ENCODE results near the gene PSPH.
"Not testable (repeated sequence)": the region's sequence is repeated elsewhere in the genome, so short reads cannot be mapped to it uniquely, and the experiment has no call there.

PSPH gene

DNA sequence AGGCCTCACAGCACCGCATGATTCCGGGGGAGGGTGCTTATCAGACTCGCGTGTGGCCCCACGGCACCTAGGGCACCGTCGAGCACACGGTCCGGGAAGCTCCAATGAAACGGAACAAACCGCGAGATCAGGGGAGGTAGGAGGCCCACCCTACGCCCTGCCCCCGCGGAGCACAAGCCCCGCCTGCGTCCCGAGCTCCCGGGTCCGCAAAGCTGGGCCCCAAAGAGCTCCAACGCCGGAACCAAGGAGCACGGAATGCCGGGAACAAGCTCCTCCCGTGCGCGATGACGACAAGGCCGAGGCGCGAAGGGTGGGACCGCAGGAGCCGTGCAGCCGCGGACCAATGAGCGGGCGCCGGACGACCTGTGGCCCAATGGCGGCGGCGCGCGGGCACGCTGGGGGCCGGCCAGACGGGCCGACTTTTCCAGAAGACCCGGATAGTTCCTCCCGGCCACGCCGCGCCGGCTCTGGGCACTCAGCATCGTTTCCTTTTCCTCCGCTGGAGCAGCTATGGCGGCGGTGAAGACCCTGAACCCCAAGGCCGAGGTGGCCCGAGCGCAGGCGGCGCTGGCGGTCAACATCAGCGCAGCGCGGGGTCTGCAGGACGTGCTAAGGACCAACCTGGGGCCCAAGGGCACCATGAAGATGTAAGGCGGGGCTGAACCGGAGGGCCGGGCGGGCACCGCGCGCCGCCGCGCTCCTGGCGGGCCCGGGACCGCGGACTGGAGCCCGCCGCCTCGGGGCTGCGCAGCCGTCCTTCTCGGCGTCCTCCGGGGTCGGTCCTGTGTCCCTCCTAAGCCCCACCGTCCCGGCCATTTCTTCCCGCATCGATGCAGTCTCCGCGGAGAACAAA is at the start of gene PSPH, which contains the start of gene CCT6A:
PSPH (minus strand) TSS at position 106 of the 853 bp plus-strand sequence. CDS start 30,232 bp downstream, outside the sequence.
CCT6A (plus strand) TSS at position 427 of the 853 bp plus-strand sequence; CDS start at position 511, 84 bp downstream.
- FAIRE-seq (peak; percentile 85), DNase-seq (ENCODE audit: low spot score) (peak; percentile 97)

DNA sequence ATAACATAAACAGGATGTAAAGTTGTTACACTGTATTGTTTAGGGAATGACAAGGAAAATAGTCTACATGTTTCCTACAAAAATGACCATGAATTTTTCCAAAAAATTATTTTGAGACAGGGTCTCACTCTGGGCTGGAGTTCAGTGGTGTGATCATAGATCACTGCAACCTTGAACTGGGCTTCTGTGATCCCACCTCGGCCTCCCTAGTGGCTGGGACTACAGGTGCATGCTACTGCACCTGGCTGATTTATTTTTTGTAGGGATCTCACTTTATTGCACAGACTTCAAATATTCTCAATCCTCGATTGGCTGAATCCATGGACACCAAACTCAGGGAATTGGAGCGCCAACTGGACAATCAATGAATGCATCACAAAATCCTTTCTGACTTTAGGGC is 48.4 kb upstream of the PSPH start:
- FAIRE-seq (no peak), DNase-seq (ENCODE audit: low spot score) (no peak)

DNA sequence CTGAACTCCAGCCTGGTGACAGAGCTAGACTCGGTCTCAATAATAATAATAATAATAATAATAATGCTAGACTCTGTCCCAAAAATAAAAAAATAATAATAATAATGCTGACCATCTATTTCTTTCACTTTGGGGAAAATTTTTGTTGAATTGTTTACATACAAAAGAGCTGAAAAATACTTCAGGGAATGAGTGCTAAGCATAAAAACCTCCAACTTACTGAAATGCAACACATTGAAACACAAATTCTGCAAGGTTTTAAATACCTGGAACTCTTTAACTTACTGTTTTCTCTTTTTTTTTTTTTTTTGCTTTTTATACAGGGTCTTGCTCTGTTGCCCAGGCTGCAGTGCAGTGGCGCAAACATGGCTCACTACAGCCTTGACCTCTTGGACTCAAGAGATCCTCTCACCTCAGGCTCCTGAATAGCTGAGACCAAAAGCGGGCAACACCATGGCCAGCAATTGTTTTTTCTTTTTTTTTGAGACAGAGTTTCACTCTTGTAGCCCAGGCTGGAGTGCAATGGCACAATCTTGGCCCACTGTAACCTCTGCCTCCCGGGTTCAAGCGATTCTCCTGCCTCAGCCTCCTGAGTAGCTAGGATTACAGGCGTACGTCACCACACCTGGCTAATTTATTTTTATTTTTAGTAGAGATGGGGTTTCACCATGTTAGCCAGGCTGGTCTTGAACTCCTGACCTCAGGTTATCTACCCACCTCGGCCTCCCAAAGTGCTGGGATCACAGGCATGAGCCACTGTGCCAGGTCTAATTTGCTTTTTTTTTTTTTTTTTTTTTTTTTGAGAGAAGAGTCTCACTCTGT is 47.2 kb upstream of the PSPH start:
- FAIRE-seq; DNase-seq (ENCODE audit: low spot score): not testable (repeated sequence)

- no peak for FAIRE-seq
- peak; percentile 10 for DNase-seq (ENCODE audit: low spot score)
These were observed 46.5 kb upstream of the PSPH start for GRCh38 chr7:56097700-56098099.

DNA sequence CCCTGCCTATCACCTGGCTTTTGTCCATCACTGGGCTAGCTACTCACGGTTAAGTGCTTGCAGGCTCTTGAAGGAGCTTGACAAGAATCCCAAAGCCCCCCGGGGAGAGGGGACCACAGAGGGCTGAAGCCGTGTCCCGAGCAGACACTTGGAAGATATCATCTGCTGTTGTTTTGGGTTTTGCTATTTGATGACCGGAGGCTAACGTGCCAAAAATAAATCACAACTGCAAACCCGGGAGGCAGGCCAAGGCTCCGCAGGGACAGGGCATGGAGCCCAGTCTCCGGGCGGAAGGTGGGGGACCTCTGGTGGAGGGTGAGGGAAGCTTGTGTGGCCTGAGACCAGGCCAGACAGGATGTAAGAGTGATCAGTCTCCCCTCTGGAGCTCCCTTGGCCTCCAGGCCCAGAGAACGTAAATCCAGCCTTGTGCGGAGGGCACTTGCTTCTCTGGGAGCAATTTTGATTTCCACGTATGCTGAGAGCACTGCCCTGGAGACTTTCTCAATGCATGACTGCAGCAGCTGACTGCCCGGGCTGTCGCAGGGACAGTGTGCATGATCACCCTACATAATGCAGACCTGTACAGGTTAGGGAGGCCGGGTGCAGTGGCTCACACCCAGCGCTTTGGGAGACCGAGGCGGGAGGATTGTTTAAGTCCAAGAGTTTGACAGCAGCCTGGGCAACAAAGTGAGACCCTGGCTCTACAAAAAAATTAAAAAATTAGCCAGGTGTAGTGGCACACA is 41.7 kb upstream of the PSPH start, which contains the start of gene PHKG1:
PHKG1 (minus strand) TSS at position 164 of the 743 bp plus-strand sequence. CDS start 4,011 bp downstream, outside the sequence.
- FAIRE-seq: no peak
- DNase-seq (ENCODE audit: low spot score): peak; percentile 14

GRCh38 chr7:56092388-56092787 is 41.1 kb upstream of the PSPH start:
- not testable (repeated sequence) for DNase-seq (ENCODE audit: low spot score); FAIRE-seq

GRCh38 chr7:56091591-56091990 is 40.3 kb upstream of the PSPH start:
- no peak for FAIRE-seq
- no peak for DNase-seq (ENCODE audit: low spot score)

- FAIRE-seq: no peak
- DNase-seq (ENCODE audit: low spot score): no peak
These were observed 36.2 kb upstream of the PSPH start for GRCh38 chr7:56087445-56087844.

DNA sequence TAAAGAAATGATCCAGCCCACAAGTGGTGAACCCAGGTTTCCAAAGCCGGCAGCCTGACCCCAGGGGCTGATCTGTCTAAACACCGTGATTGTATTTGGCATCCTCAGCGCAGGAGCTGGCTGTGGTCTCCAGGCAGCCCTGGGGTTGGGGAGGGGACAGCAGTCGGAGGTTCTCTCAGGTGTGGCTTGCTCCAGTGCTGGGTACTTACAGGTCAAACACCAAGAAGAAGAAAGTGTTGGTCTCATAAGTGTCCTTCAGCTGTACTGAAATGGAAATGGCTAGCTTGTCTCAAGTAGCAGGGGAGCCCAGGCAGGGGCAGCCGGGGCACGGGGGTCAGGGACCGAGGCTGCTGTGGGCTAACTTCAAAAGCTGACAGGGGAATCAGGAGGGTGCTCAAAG is 35.5 kb upstream of the PSPH start:
- DNase-seq (ENCODE audit: low spot score): no peak
- no peak for FAIRE-seq

GRCh38 chr7:56083150-56083785 is 32.0 kb upstream of the PSPH start:
- DNase-seq (ENCODE audit: low spot score) (no peak), FAIRE-seq (no peak)

- FAIRE-seq (no peak), DNase-seq (ENCODE audit: low spot score) (no peak)
These were observed 30.5 kb upstream of the PSPH start for GRCh38 chr7:56081626-56082340.

DNA sequence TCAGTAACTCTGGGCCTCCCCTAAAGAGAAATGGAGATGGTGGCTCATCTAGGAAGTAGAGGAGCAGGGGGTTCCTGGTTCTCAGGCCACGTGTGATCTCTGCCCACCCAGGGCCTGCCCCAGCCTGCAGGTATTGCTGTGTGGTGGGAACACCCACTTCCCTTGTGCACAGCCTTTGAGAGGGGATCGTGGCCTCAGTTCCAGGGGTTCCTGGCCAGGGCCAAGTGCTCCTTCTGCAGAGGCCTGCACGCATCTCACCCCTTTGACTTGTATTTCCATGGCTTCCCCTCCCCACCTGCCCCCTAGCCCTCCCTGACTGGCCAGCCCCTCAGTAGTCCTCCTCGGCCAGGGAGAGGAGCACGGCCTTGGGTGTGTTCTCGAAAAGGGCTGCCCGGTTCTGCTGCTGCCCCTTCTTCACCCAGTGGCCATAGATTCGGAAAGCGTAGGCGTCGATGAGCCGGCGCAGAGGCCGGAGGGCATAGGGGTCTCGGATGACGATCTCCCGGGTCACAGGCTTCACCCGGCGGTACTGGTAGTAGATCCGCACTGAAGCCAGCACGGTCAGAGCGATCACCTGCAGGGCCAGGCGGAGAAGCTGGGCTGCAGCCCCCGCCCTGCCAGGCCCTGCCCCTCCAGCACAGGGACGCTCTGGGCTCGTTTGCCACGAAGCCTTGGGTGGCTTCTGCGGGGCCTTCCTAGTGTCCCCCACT is 29.6 kb upstream of the PSPH start:
- not testable (repeated sequence) for DNase-seq (ENCODE audit: low spot score); FAIRE-seq

DNA sequence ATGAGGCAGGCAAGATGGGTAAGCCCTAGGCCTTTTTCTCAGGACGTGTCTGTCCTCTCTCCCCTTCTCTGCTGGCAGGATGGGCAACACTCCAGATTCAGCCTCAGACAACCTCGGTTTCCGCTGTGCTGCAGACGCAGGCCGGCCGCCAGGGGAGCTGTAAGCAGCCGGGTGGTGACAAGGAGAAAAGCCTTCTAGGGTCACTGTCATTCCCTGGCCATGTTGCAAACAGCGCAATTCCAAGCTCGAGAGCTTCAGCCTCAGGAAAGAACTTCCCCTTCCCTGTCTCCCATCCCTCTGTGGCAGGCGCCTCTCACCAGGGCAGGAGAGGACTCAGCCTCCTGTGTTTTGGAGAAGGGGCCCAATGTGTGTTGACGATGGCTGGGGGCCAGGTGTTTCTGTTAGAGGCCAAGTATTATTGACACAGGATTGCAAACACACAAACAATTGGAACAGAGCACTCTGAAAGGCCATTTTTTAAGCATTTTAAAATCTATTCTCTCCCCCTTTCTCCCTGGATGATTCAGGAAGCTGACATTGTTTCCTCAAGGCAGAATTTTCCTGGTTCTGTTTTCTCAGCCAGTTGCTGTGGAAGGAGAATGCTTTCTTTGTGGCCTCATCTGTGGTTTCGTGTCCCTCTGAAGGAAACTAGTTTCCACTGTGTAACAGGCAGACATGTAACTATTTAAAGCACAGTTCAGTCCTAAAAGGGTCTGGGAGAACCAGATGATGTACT is 28.4 kb upstream of the PSPH start:
- DNase-seq (ENCODE audit: low spot score) (no peak), FAIRE-seq (no peak)

DNA sequence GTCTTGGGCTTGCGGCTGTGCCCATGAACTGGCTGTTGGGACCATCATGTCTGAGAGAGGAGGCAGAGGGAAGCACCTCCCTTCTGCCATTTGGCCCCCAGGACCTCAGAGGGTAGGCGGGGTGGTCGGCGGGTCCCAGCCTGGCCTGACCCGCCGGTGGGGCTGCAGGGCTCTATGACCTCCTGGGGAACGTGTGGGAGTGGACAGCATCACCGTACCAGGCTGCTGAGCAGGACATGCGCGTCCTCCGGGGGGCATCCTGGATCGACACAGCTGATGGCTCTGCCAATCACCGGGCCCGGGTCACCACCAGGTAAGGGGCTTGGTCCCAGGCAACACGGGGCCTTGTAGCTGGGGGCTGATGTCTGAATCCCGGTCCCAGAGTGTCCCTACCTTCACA is 27.0 kb upstream of the PSPH start:
- no peak for FAIRE-seq

DNA sequence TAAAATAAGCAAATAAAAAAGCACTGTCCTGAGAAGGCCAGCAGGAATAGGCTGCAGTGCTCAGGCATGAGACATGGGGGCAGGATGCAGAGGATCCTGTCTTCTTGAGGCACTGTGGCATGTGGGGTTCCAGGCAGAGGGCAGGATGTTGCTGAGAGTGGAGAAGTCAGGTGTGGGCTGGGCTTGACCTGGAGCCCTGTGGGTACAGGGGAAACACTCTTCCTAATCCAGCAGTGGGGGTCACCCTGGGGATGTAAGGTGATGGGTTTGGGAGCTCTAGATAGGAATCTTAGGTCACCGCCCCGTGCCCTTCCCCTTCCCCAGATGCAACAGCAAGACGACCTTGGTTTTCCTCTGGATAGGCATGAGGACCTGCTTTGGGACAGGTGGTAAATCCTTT is 26.4 kb upstream of the PSPH start:
- DNase-seq (ENCODE audit: low spot score) (no peak), FAIRE-seq (no peak)

More for the DNA sequence above, 27.0 kb upstream of the PSPH start:
- no peak for DNase-seq (ENCODE audit: low spot score)

DNA sequence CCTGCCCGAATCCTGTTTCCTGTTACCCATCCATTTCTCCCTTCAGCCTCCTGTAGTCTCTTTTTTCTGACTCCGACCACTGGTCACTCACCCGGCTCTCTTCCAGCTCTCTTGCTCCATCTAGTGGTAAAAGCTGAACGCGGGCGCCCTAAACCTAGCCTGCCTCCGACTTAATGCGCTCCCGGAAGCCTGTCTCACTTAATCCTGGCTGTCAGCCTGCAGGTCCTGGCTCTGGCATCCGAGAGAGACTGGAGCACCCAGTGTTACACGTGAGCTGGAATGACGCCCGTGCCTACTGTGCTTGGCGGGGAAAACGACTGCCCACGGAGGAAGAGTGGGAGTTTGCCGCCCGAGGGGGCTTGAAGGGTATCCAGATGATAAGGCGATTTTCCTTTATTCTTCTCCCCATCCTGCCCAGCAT is 23.1 kb upstream of the PSPH start:
- peak; percentile 78 for DNase-seq (ENCODE audit: low spot score)

DNA sequence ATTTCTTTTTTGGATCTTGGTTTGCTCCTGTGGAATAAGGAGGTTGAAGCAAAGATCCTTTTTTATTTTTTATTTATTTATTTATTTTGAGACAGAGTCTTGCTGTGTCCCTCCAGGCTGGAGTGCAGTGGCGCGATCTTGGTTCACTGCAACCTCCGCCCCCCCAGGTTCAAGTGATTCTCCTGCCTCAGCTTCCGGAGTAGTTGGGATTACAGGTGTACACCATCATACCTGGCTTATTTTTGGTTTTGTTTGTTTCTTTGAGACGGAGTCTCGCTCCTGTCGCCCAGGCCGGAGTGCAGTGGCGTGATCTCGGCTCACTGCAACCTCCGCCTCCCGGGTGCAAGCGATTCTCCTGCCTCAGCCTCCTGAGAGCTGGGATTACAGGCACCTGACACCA is 15.1 kb upstream of the PSPH start:
- FAIRE-seq; DNase-seq (ENCODE audit: low spot score): not testable (repeated sequence)

More for the DNA sequence above, 23.1 kb upstream of the PSPH start:
- FAIRE-seq: peak; percentile 48

DNA sequence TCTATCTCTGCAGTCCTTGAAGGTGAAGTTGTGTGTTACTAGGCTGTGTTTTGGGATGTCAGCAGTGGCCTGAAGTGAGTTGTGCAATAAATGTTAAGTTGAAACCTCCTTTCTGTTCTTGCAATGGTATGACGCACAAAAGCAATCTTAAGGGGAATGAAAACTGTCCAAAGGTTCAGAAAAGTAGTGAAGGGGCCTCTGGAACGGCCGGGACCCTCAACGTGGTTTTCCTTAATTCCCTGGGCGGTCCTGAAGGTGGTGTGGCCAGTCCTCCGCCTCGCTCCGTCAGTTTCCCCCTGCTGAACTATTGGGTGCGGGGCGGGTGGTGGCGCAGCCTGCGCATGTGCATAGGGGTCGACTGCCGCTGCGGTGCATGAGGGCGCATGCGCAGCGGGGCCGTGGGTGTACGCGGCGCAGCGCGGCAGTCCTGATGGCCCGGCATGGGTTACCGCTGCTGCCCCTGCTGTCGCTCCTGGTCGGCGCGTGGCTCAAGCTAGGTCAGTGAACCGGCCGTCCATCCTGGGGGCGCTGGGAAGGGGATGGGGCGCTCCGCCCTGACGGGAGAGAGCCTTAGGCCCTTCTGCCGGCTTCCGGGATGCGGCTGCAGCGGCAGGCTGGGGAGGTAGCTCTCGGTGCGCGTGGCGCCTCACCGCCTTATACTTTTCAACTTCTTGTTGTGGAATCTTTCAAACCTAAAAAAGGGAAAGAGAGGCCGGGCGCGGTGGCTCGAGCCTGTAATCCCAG is 12.8 kb upstream of the PSPH start, which contains the start of gene SUMF2:
SUMF2 (plus strand) TSS at position 405 of the 744 bp plus-strand sequence; CDS start at position 431, 26 bp downstream.
- DNase-seq (ENCODE audit: low spot score) (peak; percentile 89), FAIRE-seq (no peak)
